NCI-H748 treated with DMSO at 0.1 percent for 48 hours (cell line): ENCODE measurements around the gene GNA12.
"Not testable (repeated sequence)": the region's sequence is repeated elsewhere in the genome, so short reads cannot be mapped to it uniquely, and the experiment has no call there.

Source experiments
- DNase-seq: peaks from one replicate; lab custom pipeline; 2025; lab: John Stamatoyannopoulos, UW

Gene GNA12

GRCh38 chr7:2710901-2711551 lies 133.1 kb downstream of the GNA12 start:
- no peak for DNase-seq

- DNase-seq: no peak
Measured at GRCh38 chr7:2710286-2710655, 133.8 kb downstream of the GNA12 start.

DNA sequence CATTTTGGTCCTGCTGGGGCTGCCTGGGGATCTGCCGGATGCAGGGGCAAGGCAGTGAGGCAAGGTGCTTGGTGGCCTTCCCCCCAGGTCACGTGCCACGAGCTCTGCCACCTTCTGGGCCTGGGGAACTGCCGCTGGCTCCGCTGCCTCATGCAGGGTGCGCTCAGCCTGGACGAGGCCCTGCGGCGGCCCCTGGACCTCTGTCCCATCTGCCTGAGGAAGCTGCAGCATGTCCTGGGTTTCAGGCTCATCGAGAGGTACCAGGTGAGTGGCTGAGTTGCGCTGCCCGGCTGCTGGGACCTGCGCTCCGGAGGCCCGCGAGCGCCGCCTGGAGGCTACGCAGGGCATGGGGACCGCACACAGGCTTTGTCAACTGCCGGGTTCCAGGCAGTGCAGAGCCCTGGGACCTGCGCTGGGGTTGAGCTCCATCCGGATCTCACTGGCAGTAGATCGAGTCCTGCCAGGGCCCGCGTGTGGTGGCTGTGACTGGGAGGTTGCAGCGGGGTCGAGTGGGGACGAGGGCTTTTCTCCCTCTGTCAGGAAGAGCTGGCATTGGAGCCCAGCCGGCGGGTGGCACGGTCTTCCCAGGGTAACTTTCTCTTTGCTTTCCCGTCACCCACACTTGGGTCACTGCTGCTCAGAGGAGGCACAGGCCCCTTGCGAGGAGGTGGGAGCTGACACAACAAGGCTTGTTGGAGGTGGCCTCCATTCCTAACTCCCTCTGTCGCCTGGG lies 134.4 kb downstream of the GNA12 start:
- DNase-seq: peak; percentile 14

DNA sequence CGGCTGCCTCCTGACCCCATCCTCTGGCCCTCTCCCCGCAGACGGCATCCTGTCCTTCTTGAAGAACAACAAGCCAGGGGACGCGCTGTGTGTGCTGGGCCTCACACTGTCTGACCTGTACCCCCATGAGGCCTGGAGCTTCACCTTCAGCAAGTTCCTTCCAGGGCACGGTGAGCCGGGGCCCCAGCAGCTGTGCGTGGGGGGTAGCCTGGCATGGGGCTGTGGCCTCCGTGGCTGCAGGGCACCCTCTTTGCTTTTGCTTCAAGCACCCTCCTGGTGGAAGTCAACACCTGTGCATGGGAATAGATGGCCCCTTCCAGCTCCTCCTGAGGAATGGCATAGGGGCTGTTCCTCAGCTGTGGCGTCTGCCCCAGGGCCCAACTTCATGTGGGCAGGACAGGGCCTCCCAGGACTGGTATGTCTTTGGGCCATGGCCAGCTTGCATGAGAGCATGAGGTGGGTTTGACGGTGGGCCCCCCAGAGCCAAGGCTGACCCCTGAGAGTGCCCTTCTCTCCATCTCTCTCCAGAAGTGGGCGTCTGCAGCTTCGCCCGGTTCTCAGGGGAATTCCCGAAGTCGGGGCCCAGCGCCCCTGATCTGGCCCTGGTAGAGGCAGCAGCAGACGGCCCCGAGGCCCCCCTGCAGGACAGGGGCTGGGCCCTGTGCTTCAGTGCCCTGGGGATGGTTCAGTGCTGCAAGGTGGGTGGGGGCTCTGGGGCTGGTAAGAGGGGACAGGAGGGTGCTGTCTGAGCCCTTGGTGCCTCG lies 135.4 kb downstream of the GNA12 start:
- DNase-seq: no peak

DNA sequence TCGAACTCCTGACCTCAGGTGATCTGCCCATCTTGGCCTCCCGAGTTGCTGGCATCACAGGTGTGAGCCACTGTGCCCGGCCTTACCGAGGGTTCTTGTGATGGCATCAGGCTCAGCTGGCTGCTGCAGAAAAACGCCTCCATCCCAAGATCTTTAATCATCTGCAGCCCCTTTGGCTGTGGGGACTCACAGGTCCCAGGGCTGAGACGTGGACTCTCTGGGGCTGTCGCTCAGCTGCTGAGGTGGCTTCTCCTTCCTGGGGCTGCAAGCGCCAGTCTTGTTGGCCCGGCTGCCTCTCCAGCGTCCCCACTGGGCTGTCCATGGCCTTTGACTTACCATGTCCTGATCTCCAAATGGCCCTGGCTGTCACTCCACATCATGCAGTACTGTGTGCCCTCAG lies 136.1 kb downstream of the GNA12 start:
- no peak for DNase-seq

DNA sequence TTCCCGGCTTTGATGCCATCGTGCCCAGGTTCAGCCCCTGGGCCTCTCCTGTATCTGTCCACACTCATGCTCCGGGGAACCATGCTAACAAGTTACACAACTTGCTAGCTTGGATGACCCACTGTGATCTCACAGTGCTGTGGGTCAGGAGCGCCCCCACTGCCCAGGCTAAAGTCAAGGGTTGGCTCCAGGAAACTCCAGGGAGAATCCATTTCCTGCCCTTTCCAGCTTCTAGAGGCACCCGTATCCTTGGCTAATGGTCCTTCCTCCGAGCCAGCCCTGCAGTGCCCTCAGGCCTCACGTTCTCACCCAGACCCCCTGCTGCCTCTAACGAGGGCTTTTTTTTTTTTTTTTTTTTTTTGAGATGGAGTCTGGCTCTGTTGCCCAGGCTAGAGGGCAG lies 136.6 kb downstream of the GNA12 start:
- DNase-seq: no peak

- DNase-seq: no peak
Measured at GRCh38 chr7:2706685-2707126, 137.4 kb downstream of the GNA12 start.

DNA sequence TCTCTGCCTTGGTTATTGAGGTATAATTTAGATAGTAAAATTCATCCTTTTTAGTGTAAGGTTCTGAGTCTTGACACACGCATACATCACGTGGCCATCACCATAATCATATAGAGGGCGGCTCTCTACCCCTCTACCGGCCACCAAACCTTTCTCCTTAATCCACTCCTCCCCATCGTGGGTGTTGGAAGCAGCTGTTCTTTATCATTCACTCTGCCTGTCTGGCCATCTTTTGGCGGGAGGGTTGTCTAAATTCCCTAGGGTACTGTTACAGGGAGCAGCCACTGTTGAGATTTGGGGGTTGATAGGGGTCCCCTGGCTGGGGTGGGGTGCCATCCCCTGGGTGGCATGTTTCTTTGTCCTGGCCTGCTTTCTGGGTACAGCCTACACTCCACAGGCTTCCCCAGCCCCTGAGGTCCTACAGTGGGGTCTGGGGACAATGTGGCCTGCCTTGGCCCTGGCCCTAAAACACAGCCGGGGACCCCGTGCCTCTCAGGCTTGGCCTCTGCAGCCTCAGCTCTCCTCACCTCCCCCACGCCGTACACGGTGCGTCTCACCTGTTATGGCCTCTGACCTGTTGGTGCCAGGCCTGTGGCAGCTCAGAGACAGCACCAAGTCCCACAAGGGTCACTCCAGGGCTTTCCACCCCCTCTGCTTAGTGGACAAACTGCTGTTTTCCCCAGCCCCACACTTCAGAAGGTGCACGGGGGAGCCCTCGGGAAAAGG lies 138.6 kb downstream of the GNA12 start:
- DNase-seq: no peak

- DNase-seq: no peak
Measured at GRCh38 chr7:2702594-2702957, 141.5 kb downstream of the GNA12 start.

- DNase-seq: no peak
Measured at GRCh38 chr7:2701832-2702593, 142.1 kb downstream of the GNA12 start.

DNA sequence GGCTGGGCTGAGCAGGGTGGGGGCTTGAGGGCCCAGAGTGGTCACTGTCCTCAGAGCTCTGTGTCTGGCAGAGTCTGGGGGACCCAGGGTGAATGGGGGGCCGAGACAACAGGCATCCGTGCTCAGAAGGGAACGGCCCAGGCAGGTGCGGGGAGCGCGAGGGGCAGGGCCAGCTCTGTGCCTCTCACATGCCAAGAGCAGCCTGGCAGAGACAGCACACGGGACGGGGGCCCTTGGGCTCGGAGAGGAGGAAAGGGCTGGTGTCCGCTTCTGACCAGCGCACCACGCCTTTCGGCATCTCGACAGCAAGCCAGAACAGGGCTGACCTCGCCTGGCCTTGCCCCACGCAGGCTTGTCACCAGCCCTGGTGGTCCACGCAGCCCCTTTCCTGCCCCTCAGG lies 142.7 kb downstream of the GNA12 start:
- no peak for DNase-seq

GRCh38 chr7:2700141-2700850 lies 143.8 kb downstream of the GNA12 start:
- no peak for DNase-seq

DNA sequence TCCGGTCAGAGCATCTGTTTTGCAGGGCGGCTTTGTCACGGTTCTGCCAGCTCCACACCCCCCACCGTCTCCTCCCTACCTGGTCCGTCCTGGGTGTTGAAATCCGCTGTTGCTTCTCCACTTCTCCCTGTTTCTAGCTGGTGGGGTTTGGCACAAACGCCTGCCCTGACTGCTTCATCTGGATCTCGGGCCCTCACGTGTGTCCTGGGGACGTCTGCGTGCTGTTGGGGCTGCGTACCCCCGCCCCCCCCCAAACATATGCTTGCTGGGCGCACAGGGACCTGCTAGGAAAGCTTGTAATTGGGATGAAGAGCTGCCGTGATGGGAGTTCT lies 144.9 kb downstream of the GNA12 start:
- no peak for DNase-seq

- DNase-seq: no peak
Measured at GRCh38 chr7:2698581-2699288, 145.4 kb downstream of the GNA12 start.

- not testable (repeated sequence) for DNase-seq
Measured at GRCh38 chr7:2694122-2694436, 150.0 kb downstream of the GNA12 start.

- not testable (repeated sequence) for DNase-seq
Measured at GRCh38 chr7:2693420-2694121, 150.5 kb downstream of the GNA12 start.

- DNase-seq: no peak
Measured at GRCh38 chr7:2692543-2692942, 151.6 kb downstream of the GNA12 start.

GRCh38 chr7:2691932-2692439 lies 152.1 kb downstream of the GNA12 start:
- not testable (repeated sequence) for DNase-seq

DNA sequence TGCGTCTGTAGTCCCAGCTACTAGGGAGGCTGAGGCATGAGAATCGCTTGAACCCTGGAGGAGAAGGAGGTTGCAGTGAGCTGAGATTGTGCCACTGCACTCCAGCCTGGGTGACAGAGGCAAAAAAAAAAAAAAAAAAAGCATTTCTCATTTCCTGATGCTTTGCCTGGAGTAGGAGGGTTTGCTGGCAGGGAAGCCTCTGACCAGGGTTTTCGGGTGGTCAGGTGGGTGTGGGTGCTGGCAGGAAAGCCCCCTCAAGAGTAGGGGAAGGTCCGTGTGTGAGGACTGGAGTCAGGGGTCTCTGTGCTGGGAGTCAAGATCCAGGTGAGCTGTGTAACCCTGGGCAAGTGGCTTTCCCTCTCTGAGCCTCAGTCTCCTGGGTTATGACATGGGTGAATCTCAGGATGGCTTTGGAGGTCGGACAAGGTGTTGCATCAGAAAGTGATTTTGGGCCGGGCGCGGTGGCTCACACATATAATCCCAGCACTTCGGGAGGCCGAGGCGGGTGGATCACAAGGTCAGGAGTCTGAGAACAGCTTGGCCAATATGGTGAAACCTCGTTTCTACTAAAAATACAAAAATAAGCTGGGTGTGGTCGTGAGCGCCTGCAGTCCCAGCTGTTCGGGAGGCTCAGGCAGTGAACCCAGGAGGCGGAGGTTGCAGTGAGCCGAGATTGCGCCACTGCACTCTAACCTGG lies 152.9 kb downstream of the GNA12 start:
- no peak for DNase-seq
